ENCODE measurements around the gene EEF2K. TPM values are rescaled to one million over a fixed set of nuclear protein-coding genes. Genes with fewer than 3 reads are reported as not detected.
"Not testable (repeated sequence)": the region's sequence is repeated elsewhere in the genome, so short reads cannot be mapped to it uniquely, and the experiment has no call there.

EEF2K gene
- total RNA-seq, 3 donors from 2014 or later: 23.3 to 40.5 (median 30.0) TPM

GRCh38 chr16:22195445-22195694, 10.7 kb upstream of the EEF2K start:
- peaks cover 0 to 3% of the 10 kb centered on the region in 2 donors for H3K4me1 ChIP-seq
- no peaks in the 10 kb centered on the region for H3K9me3 ChIP-seq
- no peaks in the 10 kb centered on the region for H3K36me3 ChIP-seq
- peak overlapping the region; percentile 81 to 87 for H3K27ac ChIP-seq
- no peak for TF ChIP-seq POLR2A (IDR thresholded peaks at IDR 0.05)
- TF ChIP-seq POLR2AphosphoS5 (IDR thresholded peaks at IDR 0.05): no peak
- no peak for TF ChIP-seq CTCF (IDR thresholded peaks at IDR 0.05)
- no peaks in the 10 kb centered on the region for H3K27me3 ChIP-seq
- intact Hi-C loops (cut with DNase I; ENCODE audit: low total_unique reads): loop anchor here (5.0 kb wide), 1 partner anchor 97 kb away; no protein-coding TSS in a partner anchor
- no peak for DNase-seq (ENCODE audit: low spot score in 2 of 2)
- peak overlapping the region in 1 of 3 donors; percentile 56 for H3K4me3 ChIP-seq

- Histone ChIP-seq H3K4me1 (peaks cover 0 to 3% of the 10 kb centered on the region in 2 donors), H3K9me3 (no peaks in the 10 kb centered on the region), H3K27me3 (no peaks in the 10 kb centered on the region), H3K36me3 (no peaks in the 10 kb centered on the region), H3K27ac (peak overlapping the region; percentile 81 to 87), H3K4me3 (peak overlapping the region; percentile 37 to 65 (median 56))
- TF ChIP-seq POLR2A (IDR thresholded peaks at IDR 0.05) (peak; percentile 25), POLR2AphosphoS5 (IDR thresholded peaks at IDR 0.05) (peak; percentile 88 to 97 (median 89)), CTCF (IDR thresholded peaks at IDR 0.05) (peak; percentile 77 to 96 (median 94))
- peak; percentile 92 to 96 for DNase-seq (ENCODE audit: low spot score in 2 of 2)
- intact Hi-C loops (cut with DNase I; ENCODE audit: low total_unique reads): loop anchor here (5.0 kb wide), 1 partner anchor 96 kb away; no protein-coding TSS in a partner anchor
Measured at GRCh38 chr16:22195695-22196558, 10.2 kb upstream of the EEF2K start.

- not testable (repeated sequence) for H3K4me1 ChIP-seq; H3K9me3 ChIP-seq; H3K27ac ChIP-seq; H3K27me3 ChIP-seq; H3K36me3 ChIP-seq; DNase-seq (ENCODE audit: low spot score in 2 of 2)
- peak overlapping the region in 2 of 3 donors; percentile 56 to 65 for H3K4me3 ChIP-seq
- intact Hi-C loops (cut with DNase I; ENCODE audit: low total_unique reads): loop anchor here (5.0 kb wide), 1 partner anchor 96 kb away; no protein-coding TSS in a partner anchor
Measured at GRCh38 chr16:22196559-22197168, 9.4 kb upstream of the EEF2K start.

- H3K36me3 ChIP-seq: no peaks in the 10 kb centered on the region
- intact Hi-C loops (cut with DNase I; ENCODE audit: low total_unique reads): loop anchor here (5.0 kb wide), 1 partner anchor 94 kb away; no protein-coding TSS in a partner anchor
- DNase-seq (ENCODE audit: low spot score in 2 of 2): no peak
- no peaks in the 10 kb centered on the region for H3K9me3 ChIP-seq
- no peak for TF ChIP-seq POLR2A (IDR thresholded peaks at IDR 0.05)
- no peaks in the 10 kb centered on the region for H3K27me3 ChIP-seq
- H3K27ac ChIP-seq: peak overlapping the region in 1 of 2 donors; percentile 72
- no peak overlapping the region for H3K4me3 ChIP-seq
- H3K4me1 ChIP-seq: no peaks in the 10 kb centered on the region
Measured at GRCh38 chr16:22198547-22199293, 7.4 kb upstream of the EEF2K start.

GRCh38 chr16:22202261-22202637, 3.8 kb upstream of the EEF2K start:
- Histone ChIP-seq H3K36me3 (no peaks in the 10 kb centered on the region), H3K9me3 (no peaks in the 10 kb centered on the region), H3K27ac (peak overlapping the region; percentile 48 to 64), H3K4me1 (peaks cover 0 to 1% of the 10 kb centered on the region in 2 donors), H3K4me3 (no peak overlapping the region), H3K27me3 (no peaks in the 10 kb centered on the region)
- TF ChIP-seq POLR2A (IDR thresholded peaks at IDR 0.05) (no peak), POLR2AphosphoS5 (IDR thresholded peaks at IDR 0.05) (no peak), CTCF (IDR thresholded peaks at IDR 0.05) (no peak)
- no peak for DNase-seq (ENCODE audit: low spot score in 2 of 2)
- intact Hi-C loops (cut with DNase I; ENCODE audit: low total_unique reads): no loop called here
